DND-41 (cell line): ENCODE measurements around the gene PGAM1.
"Not testable (repeated sequence)": the region's sequence is repeated elsewhere in the genome, so short reads cannot be mapped to it uniquely, and the experiment has no call there.

Source experiments
- ATAC-seq: fragments of 200-7000 bp; cut with Tn5 transposase; 3 replicates; pipeline ENCODE4 v1.9.1; 2021; ENCODE audit warnings: low read depth; ENCODE audit not compliant: insufficient read depth
- DNase-seq: peaks from one replicate; pipeline ENCODE4 v3.0.0-alpha.2; 2020
- H2AFZ ChIP-seq: 2 replicates; pipeline ENCODE4 v1.6.0; 2012; ENCODE audit warnings: low read depth, low read length
- H3K27ac ChIP-seq: 2 replicates; pipeline ENCODE4 v1.5.1; 2012; ENCODE audit warnings: low read length, inconsistent platforms
- H3K27me3 ChIP-seq: fragments of 200-600 bp; sonication (generic); 2 replicates; pipeline ENCODE4 v1.6.0; 2012; ENCODE audit warnings: low read length, mild to moderate bottlenecking, inconsistent platforms; ENCODE audit not compliant: insufficient read depth, poor library complexity
- H3K36me3 ChIP-seq: 2 replicates; pipeline ENCODE4 v1.5.1; 2012; ENCODE audit warnings: low read length, inconsistent platforms; ENCODE audit not compliant: insufficient read depth
- H3K4me1 ChIP-seq: 2 replicates; pipeline ENCODE4 v1.5.1; 2012; ENCODE audit warnings: mild to moderate bottlenecking, low read length; ENCODE audit not compliant: insufficient read depth
- H3K4me2 ChIP-seq: 2 replicates; pipeline ENCODE4 v1.6.0; 2012; ENCODE audit warnings: mild to moderate bottlenecking, moderate library complexity, low read length, inconsistent platforms; ENCODE audit not compliant: insufficient read depth
- H3K4me3 ChIP-seq, 2 experiments: fragments of 200-600 bp in 1 of 2; shearing (Covaris generic) in 1 of 2; 2 replicates each; pipeline ENCODE4 v1.5.1; 2012 to 2016; ENCODE audit warnings: inconsistent platforms in 2 of 2, low read length in 2 of 2, mild to moderate bottlenecking in 2 of 2, low read depth in 1 of 2, moderate library complexity in 1 of 2
- H3K79me2 ChIP-seq: 2 replicates; pipeline ENCODE4 v1.6.0; 2012; ENCODE audit warnings: low read length, inconsistent platforms; ENCODE audit not compliant: insufficient read depth
- H3K9ac ChIP-seq: 2 replicates; pipeline ENCODE4 v1.6.0; 2012; ENCODE audit warnings: low read depth, mild to moderate bottlenecking, inconsistent platforms, low read length, moderate library complexity
- H3K9me3 ChIP-seq: 2 replicates; pipeline ENCODE4 v1.5.1; 2012; ENCODE audit warnings: low read length, moderate library complexity, mild to moderate bottlenecking, inconsistent platforms; ENCODE audit not compliant: insufficient read depth, severe bottlenecking
- H4K20me1 ChIP-seq: 2 replicates; pipeline ENCODE4 v1.6.0; 2012; ENCODE audit warnings: low read length; ENCODE audit not compliant: insufficient read depth
- CTCF ChIP-seq: IDR thresholded peaks from 2 replicates; pipeline ENCODE4 v1.5.1; 2012; ENCODE audit warnings: borderline replicate concordance, low read length, moderate library complexity, mild to moderate bottlenecking; ENCODE audit not compliant: poor library complexity, severe bottlenecking; ENCODE audit errors: extremely low read depth
- EZH2 ChIP-seq: IDR thresholded peaks from 3 replicates; pipeline ENCODE4 v1.6.1; 2012; ENCODE audit warnings: borderline replicate concordance, low read depth, mild to moderate bottlenecking, moderate library complexity, low read length, inconsistent platforms; ENCODE audit not compliant: severe bottlenecking

PGAM1 gene

GRCh38 chr10:97464226-97464625 is 38.2 kb downstream of the PGAM1 start:
- H3K9ac ChIP-seq: no peak overlapping the region
- H3K27ac ChIP-seq: no peak overlapping the region
- H3K27me3 ChIP-seq: no peaks in the 10 kb centered on the region
- no peaks in the 10 kb centered on the region for H3K4me1 ChIP-seq
- TF ChIP-seq CTCF: no peak
- no peak for TF ChIP-seq EZH2
- no peak for DNase-seq
- no peak overlapping the region for H2AFZ ChIP-seq
- peaks cover 94% of the 10 kb centered on the region for H3K36me3 ChIP-seq
- H4K20me1 ChIP-seq: peaks cover 8% of the 10 kb centered on the region; the same call in 1 of the 2 replicates
- no peak overlapping the region for H3K4me3 ChIP-seq
- no peaks in the 10 kb centered on the region for H3K9me3 ChIP-seq
- no peaks in the 10 kb centered on the region for H3K79me2 ChIP-seq
- H3K4me2 ChIP-seq: no peak overlapping the region
- ATAC-seq: 0 out of 3 replicates have a peak, but pooled peaks have one; percentile 2

DNA sequence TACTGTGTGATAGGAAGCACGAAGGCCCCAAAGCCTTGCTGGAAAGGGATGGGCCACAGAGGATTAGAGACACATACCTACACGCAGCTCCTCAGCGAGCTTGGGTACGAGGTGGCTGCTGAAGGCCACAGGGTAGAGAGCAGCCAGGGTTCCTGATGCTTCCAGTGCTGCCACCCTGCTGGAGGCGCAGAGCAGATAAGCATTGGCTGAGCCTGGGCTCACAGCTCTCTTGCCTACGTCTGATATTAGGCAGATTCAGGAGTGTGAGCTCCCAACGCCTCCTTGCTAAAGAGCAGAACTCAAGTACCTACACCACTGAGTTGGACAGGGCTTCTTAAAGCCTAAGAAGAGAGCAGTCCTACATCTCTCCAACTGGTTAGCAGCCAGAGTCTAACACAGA is 40.0 kb downstream of the PGAM1 start:
- no peaks in the 10 kb centered on the region for H3K9me3 ChIP-seq
- no peak overlapping the region for H2AFZ ChIP-seq
- no peak overlapping the region for H3K4me2 ChIP-seq
- peaks cover 93% of the 10 kb centered on the region for H3K36me3 ChIP-seq
- no peaks in the 10 kb centered on the region for H3K79me2 ChIP-seq
- no peak for TF ChIP-seq CTCF
- TF ChIP-seq EZH2: no peak
- ATAC-seq: no peak
- peaks cover 7% of the 10 kb centered on the region; the same call in 1 of the 2 replicates for H4K20me1 ChIP-seq
- no peaks in the 10 kb centered on the region for H3K27me3 ChIP-seq
- DNase-seq: no peak
- H3K9ac ChIP-seq: no peak overlapping the region
- no peak overlapping the region for H3K4me3 ChIP-seq
- no peak overlapping the region for H3K27ac ChIP-seq
- no peaks in the 10 kb centered on the region for H3K4me1 ChIP-seq

- no peak overlapping the region for H2AFZ ChIP-seq
- peaks cover 92% of the 10 kb centered on the region for H3K36me3 ChIP-seq
- H4K20me1 ChIP-seq: peaks cover 7% of the 10 kb centered on the region; the same call in 1 of the 2 replicates
- no peak overlapping the region for H3K4me2 ChIP-seq
- DNase-seq (no peak), ATAC-seq (no peak)
- no peaks in the 10 kb centered on the region for H3K4me1 ChIP-seq
- no peak overlapping the region for H3K27ac ChIP-seq
- no peaks in the 10 kb centered on the region for H3K9me3 ChIP-seq
- H3K4me3 ChIP-seq: no peak overlapping the region
- H3K79me2 ChIP-seq: no peaks in the 10 kb centered on the region
- H3K27me3 ChIP-seq: no peaks in the 10 kb centered on the region
- TF ChIP-seq EZH2 (no peak), CTCF (no peak)
- no peak overlapping the region for H3K9ac ChIP-seq
Observed at GRCh38 chr10:97466755-97467154, 40.8 kb downstream of the PGAM1 start.

GRCh38 chr10:97468162-97468561 is 42.2 kb downstream of the PGAM1 start:
- no peak for TF ChIP-seq CTCF
- TF ChIP-seq EZH2: no peak
- no peak; the same call in 2 of the 3 replicates for ATAC-seq

DNA sequence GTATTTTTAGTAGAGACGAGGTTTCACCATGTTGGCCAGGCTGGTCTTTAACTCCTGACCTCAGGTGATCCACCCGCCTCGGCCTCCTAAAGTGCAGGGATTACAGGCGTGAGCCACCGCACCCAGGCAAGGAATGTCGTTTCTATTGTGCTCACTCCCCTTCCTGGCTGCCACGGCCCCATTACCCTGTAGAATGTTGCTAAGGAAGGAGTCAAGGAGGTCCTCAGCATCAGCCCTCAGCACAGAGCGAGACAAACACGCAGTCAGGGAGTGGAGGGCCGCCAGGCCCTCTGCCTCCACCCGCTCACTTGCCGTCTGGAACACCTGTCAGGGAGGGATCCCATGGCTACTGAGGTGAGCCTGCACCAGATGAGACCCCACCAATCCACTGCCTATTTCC is 42.8 kb downstream of the PGAM1 start:
- not testable (repeated sequence) for H3K9me3 ChIP-seq, H3K79me2 ChIP-seq, DNase-seq, H3K9ac ChIP-seq, H3K27ac ChIP-seq, H3K4me2 ChIP-seq, ATAC-seq, H2AFZ ChIP-seq, H3K27me3 ChIP-seq, H3K4me3 ChIP-seq, H3K4me1 ChIP-seq, H4K20me1 ChIP-seq
- peaks cover 92% of the 10 kb centered on the region for H3K36me3 ChIP-seq

More at GRCh38 chr10:97468162-97468561, 42.2 kb downstream of the PGAM1 start:
- Histone ChIP-seq H3K27me3 (no peaks in the 10 kb centered on the region), H3K79me2 (no peaks in the 10 kb centered on the region), H3K4me3 (no peak overlapping the region), H3K36me3 (peaks cover 92% of the 10 kb centered on the region), H3K27ac (no peak overlapping the region), H3K9ac (no peak overlapping the region), H2AFZ (no peak overlapping the region), H3K4me1 (no peaks in the 10 kb centered on the region), H3K4me2 (no peak overlapping the region), H3K9me3 (no peaks in the 10 kb centered on the region), H4K20me1 (peaks cover 7% of the 10 kb centered on the region; the same call in 1 of the 2 replicates)
- no peak for DNase-seq
